Activated CD4-positive, CD25-positive, alpha-beta regulatory T cell treated with anti-CD3 and anti-CD28 coated beads, Interleukin-2, amount 50 U/mL, for 24 hours (primary cell): ENCODE results near the gene KLHL29.

Source experiments
- ATAC-seq, 2 donors: fragments of 150-1000 bp; cut with Tn5 transposase; one replicate each; pipeline ENCODE4 v1.10.0; 2021; ENCODE audit warnings: mild to moderate bottlenecking in 1 of 2, moderate library complexity in 1 of 2

The KLHL29 gene

DNA sequence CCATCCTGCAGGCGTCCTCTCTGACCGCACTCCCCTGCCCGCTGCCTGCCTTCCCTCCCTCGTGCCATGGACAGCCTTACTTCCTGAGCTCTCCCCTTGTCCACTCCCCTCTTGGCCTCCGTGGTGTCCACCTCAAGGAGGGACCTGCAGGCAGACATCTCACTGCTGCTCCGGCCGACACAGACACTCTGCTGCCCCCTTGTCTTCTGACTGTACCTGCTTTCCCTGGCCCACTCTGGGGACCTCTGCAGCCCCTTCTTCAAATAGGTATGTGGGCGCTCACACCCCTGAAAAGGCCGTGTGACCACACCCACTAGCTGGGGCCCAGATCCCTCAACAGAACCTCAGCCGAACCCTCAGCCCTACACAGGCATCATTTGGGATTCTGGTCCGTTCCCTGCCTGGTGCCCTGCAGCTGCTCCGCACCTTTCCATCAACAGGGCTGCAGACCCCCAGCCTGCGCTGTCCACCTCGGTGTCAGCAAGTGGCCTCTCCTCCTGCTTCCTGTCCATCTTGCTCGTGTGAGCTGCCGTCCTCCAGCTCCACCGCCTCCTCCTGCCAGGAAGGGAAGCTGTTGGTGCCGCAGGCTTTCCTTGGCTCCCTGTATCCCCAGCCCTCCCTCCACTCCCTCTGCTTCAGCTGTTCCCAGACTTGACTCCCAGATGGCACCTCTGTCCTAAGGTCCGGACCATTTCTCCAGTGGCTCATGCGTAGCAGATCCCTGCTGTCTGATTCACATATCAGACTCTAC is 94.1 kb downstream of the KLHL29 start:
- no peak for ATAC-seq

DNA sequence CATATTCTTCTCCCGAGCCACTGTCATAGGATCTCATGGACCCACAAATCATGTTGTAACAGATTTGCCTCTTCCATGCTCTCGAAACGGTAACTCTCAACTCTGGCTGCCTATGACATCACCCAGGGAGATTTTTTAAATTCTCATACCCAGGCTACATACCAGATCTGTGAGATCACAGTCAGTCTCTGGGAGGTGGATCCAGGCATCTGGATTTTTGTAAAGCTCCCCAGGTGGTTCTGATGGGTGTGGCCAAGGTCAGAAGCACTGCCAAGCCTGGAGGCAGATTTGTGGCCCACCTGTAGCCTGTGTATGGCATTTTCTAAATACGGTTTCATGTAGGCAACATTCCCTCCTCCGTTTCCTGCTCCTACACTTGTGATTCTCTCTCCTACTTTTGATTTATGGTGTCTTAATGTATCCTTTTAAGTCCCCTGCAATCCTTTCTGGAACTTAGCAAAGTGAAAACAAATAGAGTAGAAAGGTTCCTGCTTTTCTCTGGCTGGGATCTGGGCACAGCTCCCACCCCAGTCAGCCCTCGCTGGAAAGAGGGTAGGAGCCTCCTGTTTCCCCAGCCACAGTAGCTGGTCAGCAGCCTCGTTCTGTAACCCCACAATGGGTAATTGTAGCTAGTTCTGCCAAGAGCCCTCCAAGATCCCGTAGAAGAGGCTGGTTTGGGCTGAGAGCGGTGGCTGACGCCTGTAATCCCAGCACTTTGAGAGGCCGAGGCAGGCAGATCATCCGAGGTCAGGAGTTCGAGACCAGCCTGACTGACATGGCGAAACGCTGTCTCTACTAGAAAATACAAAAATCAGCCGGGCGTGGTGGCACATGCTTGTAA is 96.2 kb downstream of the KLHL29 start:
- ATAC-seq, result no peak

DNA sequence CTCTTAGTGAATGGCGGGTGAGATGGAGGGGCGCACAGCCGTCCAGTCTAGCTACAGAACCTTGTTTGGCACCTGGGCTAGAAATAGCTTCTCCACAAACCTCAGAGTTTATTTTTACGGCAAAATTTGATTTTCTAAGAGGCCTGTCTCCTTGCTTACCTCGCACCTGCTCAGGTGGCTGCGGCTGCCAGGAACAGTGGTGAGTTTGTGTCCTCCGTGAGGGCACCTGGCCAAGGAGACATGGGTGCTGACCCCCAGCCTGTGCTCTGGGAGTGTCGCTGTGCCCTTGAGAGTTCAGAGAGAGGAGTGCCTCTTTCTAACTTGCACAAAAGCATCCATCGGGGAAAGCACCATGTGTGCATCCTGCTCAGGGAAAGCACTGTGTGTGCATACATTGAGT is 97.2 kb downstream of the KLHL29 start:
- no peak for ATAC-seq

DNA sequence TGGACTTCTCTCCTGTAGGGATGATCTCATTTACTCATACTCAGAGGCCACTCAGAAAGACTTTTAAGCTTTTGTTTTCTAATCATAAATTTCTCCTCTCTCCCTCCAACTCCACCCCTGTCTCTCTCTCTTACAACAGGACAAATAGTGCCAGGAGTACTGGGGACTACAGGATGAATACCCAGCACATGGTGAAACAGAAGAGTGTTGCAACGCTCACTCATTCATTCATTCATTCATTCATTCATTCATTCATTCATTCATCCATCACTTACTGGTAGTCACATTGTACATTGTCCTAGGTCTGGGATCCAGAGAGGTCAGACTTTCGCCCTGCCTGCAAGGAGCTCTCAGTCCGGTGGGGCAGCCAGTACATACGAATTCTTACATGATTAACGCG is 97.6 kb downstream of the KLHL29 start:
- ATAC-seq, result no peak

DNA sequence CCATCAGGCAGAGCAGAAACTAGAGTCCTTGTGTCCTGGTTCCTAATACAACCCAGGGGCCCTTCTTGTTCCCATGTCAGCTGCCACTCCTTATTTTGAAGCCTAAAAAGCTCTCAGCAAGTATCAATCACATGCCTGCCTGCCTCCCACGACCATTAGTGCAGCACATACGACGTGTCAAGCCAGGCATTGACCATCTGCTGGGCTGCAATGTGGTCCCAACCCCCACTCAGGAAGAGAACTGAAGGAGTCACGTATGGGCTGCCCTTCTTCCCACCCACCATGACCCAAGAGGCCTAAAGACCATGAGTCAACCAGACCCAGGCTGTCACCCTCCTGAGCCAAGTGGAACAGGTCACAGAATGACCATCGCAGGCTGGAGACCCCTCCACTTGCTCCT is 98.8 kb downstream of the KLHL29 start:
- ATAC-seq, result no peak

DNA sequence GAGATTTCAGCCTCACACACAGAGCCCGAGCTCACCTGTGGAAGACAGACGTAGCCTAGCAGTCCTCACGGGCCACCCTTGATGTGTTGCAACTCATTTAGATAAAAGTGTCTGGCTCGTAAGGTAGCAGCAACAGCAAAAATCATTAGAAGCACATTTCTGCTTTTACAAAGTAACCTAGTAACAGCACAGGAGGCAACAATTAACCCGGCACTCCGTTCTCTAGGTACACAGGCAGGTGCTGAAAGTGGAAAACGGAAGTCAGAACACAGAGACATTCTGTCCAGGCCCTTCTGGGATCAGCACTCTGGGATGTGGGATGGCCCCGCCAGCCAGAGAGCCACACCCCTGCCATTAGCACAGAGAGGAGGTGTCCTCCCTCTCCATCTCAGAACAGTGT is 99.3 kb downstream of the KLHL29 start:
- ATAC-seq, result no peak

DNA sequence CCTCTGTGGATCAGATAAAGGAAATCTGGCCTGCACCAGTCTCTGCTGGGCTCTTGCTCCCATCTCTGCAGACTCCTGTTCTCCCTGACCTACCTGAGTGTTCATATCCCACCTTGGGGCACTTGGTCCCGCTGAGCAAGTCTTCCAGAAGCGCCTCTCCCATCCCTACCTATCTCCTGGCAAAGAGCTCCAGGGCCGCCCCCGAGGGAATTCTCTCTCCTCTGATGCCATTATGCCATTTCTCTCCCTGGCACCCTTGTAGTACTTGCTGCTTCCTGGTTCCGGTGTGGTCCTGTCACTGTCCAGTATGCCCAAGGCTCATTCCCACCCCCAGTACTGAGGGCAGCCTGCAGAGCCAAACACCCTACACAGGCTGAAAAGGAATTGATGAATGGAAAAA is 99.8 kb downstream of the KLHL29 start:
- no peak for ATAC-seq

DNA sequence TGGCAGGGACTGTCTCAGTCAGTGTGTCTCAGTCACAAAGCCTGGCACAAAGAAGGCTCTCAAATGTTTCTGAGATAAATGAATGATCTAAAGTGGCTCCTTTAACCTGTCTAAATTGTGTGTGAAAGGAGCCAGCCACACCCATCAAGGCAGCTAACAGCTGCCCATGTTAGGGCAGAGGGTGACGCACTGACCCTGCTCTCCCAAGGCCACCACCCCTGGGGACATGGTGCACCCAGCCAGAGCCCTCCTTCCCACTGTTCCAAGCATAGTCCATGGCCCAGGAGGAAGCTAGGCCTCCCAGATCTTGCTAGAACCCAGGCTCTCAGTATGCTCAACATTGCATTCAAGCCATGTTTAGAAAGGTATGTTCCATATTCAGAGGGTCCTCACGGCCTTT is 100.3 kb downstream of the KLHL29 start:
- no peak for ATAC-seq

DNA sequence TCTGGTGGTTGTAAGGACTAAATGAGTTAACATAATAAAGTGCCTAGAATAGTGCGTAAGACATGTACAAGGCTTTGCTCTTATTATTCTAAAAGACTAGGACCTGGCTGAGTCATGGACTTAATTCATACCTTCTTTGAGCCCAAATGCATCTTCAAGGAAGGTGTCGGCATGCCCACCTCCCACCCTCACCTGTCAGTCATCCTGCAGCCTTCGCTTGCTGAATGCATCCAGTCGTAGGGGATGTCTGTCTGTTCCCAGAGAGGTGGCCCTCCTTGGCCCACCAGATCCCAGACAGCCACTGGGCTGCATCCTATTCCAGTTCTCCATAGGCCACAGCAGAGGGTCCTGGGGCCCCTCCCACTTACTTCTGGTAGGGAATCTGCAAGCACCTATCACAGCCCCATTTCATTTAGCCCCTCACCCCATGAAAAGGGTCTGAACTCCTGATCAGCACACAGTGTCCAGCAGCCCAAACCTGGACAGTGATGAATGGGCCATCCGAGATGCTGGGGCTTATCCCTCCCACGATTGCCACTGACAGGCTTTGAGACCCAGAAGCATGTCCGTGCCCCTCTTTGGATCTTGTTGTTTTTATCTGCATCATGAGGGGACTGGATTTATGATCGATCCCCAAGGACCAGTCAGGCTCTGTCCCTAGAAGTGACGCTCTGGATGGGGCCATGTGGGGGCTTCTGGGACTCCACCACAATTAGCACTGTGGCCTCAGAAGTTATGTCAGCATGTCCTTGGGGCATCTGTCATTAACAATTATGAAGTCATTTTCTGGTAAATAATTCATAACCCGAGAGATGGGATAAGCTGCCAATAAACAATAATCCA is 101.1 kb downstream of the KLHL29 start:
- no peak for ATAC-seq

DNA sequence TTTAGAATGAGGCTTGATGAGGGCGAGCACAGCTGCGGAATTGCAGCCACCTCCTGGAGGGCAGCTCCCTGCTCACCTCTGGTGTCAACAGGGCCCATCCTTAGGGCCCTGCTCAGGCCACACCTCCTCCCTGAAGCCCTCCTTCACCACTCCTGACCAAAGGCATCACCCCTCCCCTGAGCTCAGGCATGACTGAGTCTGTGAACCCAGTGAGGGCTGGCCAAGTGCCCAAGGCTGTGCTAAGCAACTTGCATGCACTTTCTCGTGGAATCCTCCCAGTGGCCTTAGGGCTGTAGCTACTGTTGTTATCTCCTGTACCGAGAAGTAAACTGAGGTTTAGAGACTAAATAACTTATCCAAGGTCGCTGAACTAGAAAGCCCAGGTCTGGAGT is 101.7 kb downstream of the KLHL29 start:
- no peak for ATAC-seq

DNA sequence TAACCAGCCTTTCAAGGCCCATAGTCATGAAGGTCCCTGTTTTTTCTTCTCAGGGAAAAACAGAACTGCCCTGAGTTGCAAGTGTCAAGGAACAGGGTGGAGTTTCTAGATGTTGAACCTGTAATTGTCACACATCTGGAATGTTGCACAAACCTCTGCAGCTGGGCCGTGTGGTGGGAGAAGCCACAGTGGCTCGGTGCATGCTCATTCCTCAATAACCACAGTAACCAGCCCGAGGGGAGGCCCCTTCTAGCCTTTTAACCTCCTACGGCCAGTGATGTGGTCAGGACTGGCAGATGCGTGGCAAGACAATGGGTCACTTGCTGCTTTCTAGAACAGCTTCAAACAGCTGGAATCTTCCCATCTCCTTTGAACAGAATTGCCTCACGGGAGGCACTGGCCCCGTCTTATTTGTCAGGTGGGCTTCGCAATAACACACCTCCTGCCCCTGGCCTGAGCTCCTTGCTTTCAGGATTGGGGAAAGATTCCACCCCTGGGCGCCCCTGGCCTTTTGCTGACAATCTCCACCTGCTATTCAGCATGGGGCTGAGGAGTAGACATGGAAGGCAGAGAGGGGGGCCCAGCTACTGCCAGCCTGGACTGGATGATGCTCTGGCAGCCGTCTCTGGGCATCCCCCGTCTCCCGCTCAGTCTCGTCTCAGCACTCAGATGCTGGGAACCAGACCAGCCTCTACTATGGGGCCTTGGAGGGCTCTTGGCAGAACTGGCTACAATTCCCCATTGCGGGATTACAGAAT is 102.9 kb downstream of the KLHL29 start:
- ATAC-seq, result no peak

DNA sequence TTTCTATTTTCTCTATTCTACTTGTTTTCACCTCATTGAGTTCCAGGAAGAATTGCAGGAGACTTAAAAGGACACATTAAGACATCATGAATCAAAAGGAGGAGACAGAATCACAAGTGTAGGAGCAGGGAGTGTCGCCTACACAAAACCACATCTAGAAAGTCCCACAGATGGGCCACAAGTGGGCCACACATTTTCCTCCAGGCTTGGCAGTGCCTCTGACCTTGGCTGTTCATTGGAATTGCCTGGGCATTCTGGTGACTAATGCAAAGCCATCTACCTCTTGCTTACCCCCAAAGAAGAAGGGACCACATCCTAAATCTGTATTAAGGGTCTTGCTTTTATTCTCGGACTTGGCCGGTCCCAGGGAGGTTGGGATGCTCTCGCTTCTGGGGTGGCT is 103.6 kb downstream of the KLHL29 start:
- no peak for ATAC-seq

DNA sequence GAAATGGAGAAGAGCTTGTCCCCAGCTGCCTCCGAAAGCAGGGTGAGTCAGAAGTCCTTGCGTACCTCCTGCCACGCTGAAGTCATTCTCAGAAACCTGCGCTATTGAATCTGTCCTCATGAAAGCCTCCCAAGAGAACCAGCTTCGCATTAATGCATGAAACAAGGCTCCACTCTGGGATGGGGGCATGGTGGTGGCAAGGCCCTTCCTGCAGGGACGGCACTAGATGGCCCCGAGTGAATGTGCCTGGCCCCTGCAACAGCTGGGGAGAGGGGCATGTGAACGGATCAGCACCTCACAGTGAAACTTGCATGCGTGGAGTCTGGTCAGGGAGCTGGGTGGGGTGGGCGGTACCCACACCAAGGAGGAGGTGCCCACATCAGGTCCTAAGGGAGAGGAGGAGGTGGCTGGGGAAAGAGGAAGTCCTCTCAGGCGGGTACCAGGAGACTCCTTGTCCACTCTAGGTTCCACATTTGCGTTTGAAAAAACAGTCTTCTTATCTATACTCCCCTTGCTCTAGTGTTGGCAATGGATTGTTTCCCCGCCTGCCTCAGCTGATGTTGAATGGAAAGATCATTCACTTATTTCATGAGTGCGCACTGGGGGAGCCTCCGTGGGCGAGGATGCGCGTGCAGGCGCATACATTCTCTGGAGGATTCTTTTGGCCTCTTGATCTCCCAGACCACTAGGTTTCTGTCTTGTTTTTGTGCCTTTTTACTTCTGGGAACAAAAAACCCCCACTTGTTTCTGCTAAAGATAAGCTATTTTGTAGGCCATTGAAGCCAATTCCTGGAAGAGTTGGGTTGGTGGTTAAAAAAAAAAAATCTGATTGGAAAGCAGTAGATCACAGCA is 104.7 kb downstream of the KLHL29 start:
- ATAC-seq, result no peak

DNA sequence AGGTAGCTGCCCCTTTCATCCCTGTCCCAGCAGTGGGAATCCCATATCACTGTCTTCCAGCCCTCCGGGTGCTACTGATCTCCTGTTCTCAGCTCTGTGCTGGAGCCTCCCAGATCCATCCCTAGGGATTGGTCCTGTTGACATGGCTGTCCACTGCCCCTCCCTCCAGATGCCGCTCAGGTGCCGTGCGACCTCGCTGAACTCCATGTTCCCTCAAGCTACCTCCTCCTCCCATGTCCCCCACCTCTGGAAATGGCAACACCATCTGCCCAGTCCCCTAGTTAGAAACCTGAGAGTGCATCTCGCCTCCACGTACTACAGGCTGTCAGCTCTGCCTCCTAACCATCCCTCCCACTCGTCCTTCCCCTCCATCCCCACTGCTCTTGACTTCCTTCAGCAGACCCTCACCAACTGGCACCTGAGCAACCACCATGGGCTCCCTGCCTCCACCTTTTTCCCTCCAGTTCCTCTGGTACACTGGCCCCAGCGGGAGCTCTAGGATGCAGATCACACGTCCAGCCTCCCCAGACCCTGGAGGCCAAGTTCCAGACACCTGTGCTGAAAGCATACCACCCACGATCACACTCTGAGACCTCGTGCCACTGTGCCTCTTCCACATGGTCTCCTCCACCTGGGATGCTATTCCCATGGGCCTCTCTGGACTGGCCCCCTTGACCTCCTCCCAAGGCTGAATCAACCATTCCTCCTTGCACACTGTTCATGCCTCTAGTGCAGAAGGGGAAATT is 106.8 kb downstream of the KLHL29 start:
- no peak for ATAC-seq

DNA sequence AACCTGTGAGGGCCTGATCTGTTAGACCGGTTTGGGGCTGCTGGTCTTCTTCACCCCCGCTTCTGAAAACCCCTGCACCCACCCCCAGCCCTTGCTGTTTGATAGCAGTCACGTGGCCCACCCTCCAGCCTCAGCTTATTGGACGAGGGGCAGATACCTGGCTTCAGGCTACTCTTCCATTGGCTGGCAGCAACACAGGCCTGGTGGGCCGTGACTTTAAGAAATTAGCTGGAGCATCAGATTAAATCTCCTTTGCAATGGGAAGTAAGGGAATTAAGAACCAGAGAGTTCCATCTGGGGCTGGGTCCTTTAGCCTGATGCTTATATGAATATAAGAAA is 107.3 kb downstream of the KLHL29 start:
- no peak for ATAC-seq

DNA sequence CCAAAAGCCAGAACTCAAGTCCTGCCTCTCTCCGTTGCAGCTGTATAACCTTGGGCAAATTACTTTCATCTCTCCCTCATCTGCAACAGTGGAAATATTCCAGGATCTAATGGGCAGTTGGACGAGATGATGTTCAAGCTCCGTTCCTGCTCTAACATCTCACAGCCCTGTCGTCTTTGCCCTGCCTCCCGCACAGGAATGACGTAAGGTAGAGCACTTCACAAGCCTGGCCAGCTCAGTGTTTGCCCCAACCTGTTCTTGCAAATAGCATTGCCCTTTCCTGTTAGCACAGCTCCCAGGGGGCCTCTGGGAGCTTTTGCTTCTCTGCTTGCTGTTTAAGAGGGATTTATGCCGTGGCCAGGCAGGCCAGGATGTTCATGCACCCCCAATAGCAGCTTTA is 107.9 kb downstream of the KLHL29 start:
- no peak for ATAC-seq

DNA sequence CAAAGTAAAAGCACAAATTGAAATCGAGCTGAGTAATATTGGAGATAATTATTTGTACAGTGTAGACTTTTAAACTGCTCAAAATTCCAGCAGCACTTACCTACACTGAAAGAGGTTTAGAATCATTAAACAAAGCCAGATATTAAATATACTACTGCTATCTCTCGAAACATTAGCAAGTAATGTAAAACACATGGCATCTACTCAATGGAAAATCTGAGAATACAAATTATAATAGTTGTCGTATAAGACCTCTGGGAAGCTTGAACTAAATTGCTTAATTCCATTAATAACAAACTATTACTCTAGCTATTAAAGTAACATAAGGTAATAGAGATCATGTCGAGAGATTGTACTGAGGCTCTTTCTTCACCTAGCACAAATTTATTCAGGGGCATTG is 108.9 kb downstream of the KLHL29 start:
- ATAC-seq, result no peak

DNA sequence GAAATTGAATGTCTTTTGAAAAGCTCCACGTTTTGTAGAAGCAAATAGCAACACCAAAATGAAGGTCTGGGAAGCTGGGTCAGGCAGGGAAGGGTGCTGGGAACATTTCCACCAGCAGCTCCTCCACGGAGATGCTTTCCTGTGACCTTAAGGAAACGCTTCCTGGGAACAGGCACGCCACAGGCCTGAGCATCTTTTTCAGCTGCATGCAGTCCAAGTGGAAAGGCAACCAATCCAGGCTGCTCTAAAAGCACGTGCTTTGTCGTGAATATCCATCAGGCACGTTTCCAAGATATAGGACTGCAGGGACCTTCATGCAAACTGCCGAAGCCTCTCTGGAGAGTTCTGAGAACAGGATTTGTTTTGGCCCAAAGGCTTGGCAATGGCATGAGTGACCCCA is 109.3 kb downstream of the KLHL29 start:
- no peak for ATAC-seq

DNA sequence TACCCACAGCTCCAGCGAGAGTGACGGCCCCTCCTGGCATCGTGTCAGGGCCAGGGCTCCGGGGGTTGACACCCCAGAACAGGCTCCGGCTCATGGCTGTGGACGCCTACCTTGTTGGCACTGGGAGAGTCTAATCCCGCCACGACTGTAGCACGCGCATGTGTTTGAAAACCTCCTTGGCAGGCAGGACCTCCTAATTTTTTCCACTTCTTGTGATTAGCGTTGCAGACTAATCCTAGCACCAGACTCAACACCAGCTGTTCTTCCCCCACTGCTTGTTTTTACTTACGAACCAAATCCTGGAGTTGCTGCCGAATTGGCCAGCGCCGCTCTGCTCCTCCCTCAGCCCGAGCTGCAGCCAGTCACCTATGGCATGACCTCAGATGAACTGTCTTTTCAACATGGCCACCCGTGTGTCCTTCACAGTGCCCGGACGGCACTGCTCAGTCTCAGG is 110.7 kb downstream of the KLHL29 start:
- ATAC-seq, result no peak

DNA sequence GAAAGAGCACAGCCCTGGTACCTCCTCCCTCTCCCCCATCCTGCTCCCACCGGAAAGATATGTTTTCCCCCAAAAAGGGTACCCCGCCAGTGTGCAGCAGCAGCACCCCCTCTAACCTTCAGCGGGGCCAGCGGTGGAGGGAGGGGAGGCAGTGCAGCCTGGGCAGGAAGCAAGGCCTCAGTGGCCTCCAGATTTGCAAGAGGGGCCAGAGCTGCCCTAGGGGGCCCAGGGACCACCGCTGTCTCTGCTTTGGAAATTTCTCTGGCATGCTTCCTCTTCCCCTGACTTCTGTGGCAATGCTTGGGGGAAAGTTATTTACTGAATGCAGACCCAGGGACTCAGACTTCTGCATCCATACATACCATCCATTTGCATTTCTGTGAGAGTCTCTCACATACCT is 111.5 kb downstream of the KLHL29 start:
- no peak for ATAC-seq

DNA sequence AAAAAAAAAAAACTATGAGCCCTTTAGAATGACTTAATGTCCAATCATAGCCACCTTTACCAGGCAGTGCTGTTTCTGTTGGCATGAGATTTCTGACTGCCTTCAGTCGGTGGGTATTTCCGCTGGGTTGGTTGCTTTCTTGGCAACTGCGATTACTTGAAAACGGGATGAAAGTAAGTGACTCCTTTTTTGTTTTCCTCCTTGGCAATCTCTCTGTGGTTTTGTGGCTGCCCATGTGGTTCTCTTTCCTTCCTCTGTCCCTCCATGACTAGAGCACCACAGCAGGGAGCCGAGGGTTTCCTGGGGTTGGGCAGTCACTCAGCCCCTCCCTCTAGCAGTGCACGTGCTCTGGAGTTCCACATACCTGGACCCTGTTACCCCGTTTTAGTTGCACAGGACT is 112.1 kb downstream of the KLHL29 start:
- ATAC-seq, result peak; percentile 7 to 34
